K562 (cell line): Measurements from ENCODE around the gene SORT1. TPM values are rescaled to one million over a fixed set of nuclear protein-coding genes. Genes with fewer than 3 reads are reported as not detected.

ENCODE experiments used
- ARID1B ChIP-seq: fragments of 450-650 bp; IDR thresholded peaks from 2 replicates; pipeline ENCODE4 v1.6.1; 2016; ENCODE audit warnings: antibody characterized with exemption, mild to moderate bottlenecking, inconsistent platforms
- BHLHE40 ChIP-seq: IDR thresholded peaks from 2 replicates; pipeline ENCODE4 v1.6.1; 2011; ENCODE audit warnings: low read length, improper control_type of control experiment
- CREB3L1 ChIP-seq: fragments of 450-650 bp; IDR thresholded peaks from 2 replicates; pipeline ENCODE4 v1.6.1; 2014; ENCODE audit warnings: low read depth, mild to moderate bottlenecking, moderate library complexity, borderline replicate concordance
- CTCFL ChIP-seq: IDR thresholded peaks from 2 replicates; pipeline ENCODE4 v1.6.1; 2011; ENCODE audit warnings: borderline replicate concordance, low read depth, mild to moderate bottlenecking, moderate library complexity, low read length; ENCODE audit not compliant: insufficient read depth, poor library complexity, severe bottlenecking
- DACH1 ChIP-seq: fragments of 450-650 bp; IDR thresholded peaks from 2 replicates; pipeline ENCODE4 v1.6.1; 2018; ENCODE audit not compliant: partially characterized antibody
- FOXM1 ChIP-seq, 2 experiments: fragments of 450-650 bp in 1 of 2; sonication (generic) in 1 of 2; formaldehyde crosslinking in 1 of 2; IDR thresholded peaks; 2 replicates each; pipeline versions ENCODE4 v1.6.1 to v1.9.0; 2017 to 2022; ENCODE audit warnings: low read depth in 2 of 2, mild to moderate bottlenecking in 2 of 2, missing genetic modification reagents in 1 of 2, moderate library complexity in 1 of 2
- GTF2E2 ChIP-seq: fragments of 200-800 bp; sonication (Bioruptor generic); IDR thresholded peaks from 2 replicates; pipeline ENCODE4 v1.6.1; 2016; ENCODE audit warnings: missing genetic modification characterization, missing compliant biosample characterization
- HLTF ChIP-seq: fragments of 450-650 bp; IDR thresholded peaks from 2 replicates; pipeline ENCODE4 v1.6.1; 2016
- HNRNPL ChIP-seq: fragments of 200-400 bp; formaldehyde crosslinking; IDR thresholded peaks from 2 replicates; pipeline ENCODE4 v1.6.1; 2017; ENCODE audit warnings: low read depth, mild to moderate bottlenecking, low read length
- KLF1 ChIP-seq: fragments of 450-650 bp; IDR thresholded peaks from 2 replicates; pipeline ENCODE4 v1.6.1; 2016; ENCODE audit warnings: missing genetic modification characterization, missing compliant biosample characterization
- NELFE ChIP-seq: IDR thresholded peaks from 2 replicates; pipeline ENCODE4 v1.6.1; 2011; ENCODE audit warnings: mild to moderate bottlenecking; ENCODE audit not compliant: insufficient read depth, insufficient read length
- NFRKB ChIP-seq: fragments of 450-650 bp; IDR thresholded peaks from 2 replicates; pipeline ENCODE4 v1.6.1; 2016; ENCODE audit warnings: low read depth
- NR1H2 ChIP-seq: sonication (generic); formaldehyde crosslinking; IDR thresholded peaks from 2 replicates; pipeline ENCODE4 v1.4.0; 2020; ENCODE audit warnings: mild to moderate bottlenecking, missing genetic modification reagents
- NR2C1 ChIP-seq, 2 experiments: fragments of 450-650 bp; IDR thresholded peaks; 2 replicates each; pipeline ENCODE4 v1.6.1; 2017; ENCODE audit warnings: mild to moderate bottlenecking in 2 of 2, antibody characterized with exemption in 1 of 2, inconsistent platforms in 1 of 2, missing compliant biosample characterization in 1 of 2, missing genetic modification characterization in 1 of 2
- OTX1 ChIP-seq: fragments of 450-650 bp; formaldehyde crosslinking; IDR thresholded peaks from 2 replicates; pipeline ENCODE4 v1.4.0; 2022; ENCODE audit warnings: mild to moderate bottlenecking
- PHF8 ChIP-seq: fragments of 200-600 bp; sonication (generic); IDR thresholded peaks from 2 replicates; pipeline ENCODE4 v1.6.1; 2012; ENCODE audit warnings: mixed run types, mild to moderate bottlenecking, inconsistent platforms, low read length, moderate library complexity, borderline replicate concordance
- SMARCB1 ChIP-seq: IDR thresholded peaks from 2 replicates; pipeline ENCODE4 v1.6.1; 2011; ENCODE audit warnings: improper control_type of control experiment, low read depth; ENCODE audit not compliant: insufficient read length
- SRSF1 ChIP-seq: fragments of 200-400 bp; formaldehyde crosslinking; IDR thresholded peaks from 2 replicates; pipeline ENCODE4 v1.6.1; 2017; ENCODE audit warnings: mild to moderate bottlenecking, low read depth, low read length, moderate library complexity
- TAF1 ChIP-seq: IDR thresholded peaks from 2 replicates; pipeline ENCODE4 v1.6.1; 2011; ENCODE audit warnings: mild to moderate bottlenecking, low read length, moderate library complexity; ENCODE audit not compliant: insufficient read depth, control insufficient read depth, severe bottlenecking; ENCODE audit errors: extremely low read depth
- ZNF644 ChIP-seq: fragments of 200-800 bp; sonication (Bioruptor generic); IDR thresholded peaks from 2 replicates; pipeline ENCODE4 v1.6.1; 2016; ENCODE audit warnings: low read depth, missing genetic modification characterization, missing compliant biosample characterization
- ZNF76 ChIP-seq: fragments of 250-450 bp; sonication (Bioruptor Pico); IDR thresholded peaks from 2 replicates; pipeline ENCODE4 v1.4.0; 2020; ENCODE audit warnings: mild to moderate bottlenecking, moderate library complexity, borderline replicate concordance
- ZNF785 ChIP-seq: fragments of 250-450 bp; sonication (Bioruptor Pico); IDR thresholded peaks from 2 replicates; pipeline ENCODE4 v1.4.0; 2020; ENCODE audit warnings: mild to moderate bottlenecking
- polyA plus RNA-seq, 8 experiments: library from polyadenylated mRNA; depleted of rRNA in 4 of 8; stranded (reverse) in 5 of 8; unstranded in 3 of 8; fragments of >200 nt; fragmentation: Nextera tagmentation in 2 of 8; fragmentation: Illumina TruSeq in 1 of 8; extraction: Ambion mirVana in 2 of 8; extraction: Trizol in 1 of 8; gene quantifications; 2 replicates each; pipeline versions ENCODE4 v1.2.1 to v1.2.3, GENCODE V29; 2011 to 2014; ENCODE audit warnings: inconsistent platforms in 1 of 8, missing spikeins in 1 of 8
- total RNA-seq, 7 experiments: library from RNA; depleted of rRNA in 6 of 7; stranded (reverse); fragments of >200 nt in 6 of 7; fragmentation: Illumina TruSeq in 2 of 7; extraction: Trizol in 2 of 7; gene quantifications; 2 replicates each; pipeline versions ENCODE4 v1.2.1 to v1.2.3, GENCODE V29; 2011 to 2021; ENCODE audit warnings: low replicate concordance in 1 of 7
- TF ChIP-seq, protein P1 (sequence below): fragments of 450-650 bp; formaldehyde crosslinking; conservative IDR thresholded peaks from 2 replicates; pipeline ENCODE4 v1.4.0; 2022; ENCODE audit warnings: mild to moderate bottlenecking, missing genetic modification characterization

The SORT1 gene
- total and polyA plus RNA-seq, 9 of the 15 experiments (the other 6 are each of a cell fraction or from before 2014, with no cell fraction given): 27.4 to 112 (median 65.0) TPM

DNA sequence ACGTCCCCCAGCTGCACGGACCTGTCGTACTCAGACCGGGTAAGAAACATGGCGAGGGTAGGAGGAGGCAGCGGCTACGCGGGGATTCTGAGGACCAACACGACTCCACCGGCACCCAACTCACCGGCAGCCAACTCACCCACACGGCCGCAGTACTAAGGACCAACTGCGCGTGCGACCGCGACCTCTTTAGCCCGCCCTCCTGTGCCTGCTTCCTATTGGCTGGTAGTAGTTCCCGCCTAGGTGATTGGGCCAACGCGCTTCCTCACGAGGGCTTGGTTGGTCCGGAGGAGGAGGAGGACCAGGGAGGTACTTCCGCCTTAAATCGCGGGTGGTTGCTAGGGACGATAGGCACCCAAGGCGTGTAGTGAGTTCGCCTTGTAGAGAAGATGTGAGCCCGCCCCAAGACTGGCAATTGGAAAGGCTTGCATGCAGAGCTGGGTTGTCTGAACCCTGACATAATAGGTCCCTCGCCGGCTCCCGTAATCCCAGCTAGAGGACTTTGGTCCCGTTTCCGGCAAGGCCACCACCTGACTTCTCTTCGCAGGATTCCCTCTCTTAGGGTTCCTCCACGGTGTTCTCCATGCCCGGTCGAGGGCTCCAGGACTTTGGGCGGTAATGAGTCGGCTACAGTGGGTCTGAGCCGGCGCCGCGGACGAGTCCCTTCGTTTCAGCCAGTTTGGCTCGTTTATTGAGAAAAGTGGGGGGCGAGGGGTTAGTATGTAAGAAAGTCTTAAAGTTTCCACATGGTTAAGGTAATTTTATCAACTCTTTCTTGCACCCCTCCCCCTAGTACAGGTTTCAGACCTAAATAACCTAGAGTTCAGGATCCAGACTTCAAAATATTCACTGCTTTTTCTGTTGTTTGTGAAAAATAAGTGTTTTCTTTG lies 28.8 kb upstream of the SORT1 start, which contains the start of gene PSMA5 (continued):
- TF ChIP-seq CTCFL (no peak), CREB3L1 (peak; percentile 86; the same call in 1 of the 2 replicates), NR1H2 (CRISPR knock-in tag) (no peak), SMARCB1 (no peak), KLF1 (tag) (no peak), HNRNPL (0 out of 2 replicates have a peak, but pooled peaks have one; percentile 4), DACH1 (no peak), NELFE (peak; percentile 33), ARID1B (0 out of 2 replicates have a peak, but pooled peaks have one; percentile 26), SRSF1 (no peak), BHLHE40 (peak; percentile 84), ZNF76 (CRISPR knock-in tag) (no peak), PHF8 (peak; percentile 91; the same call in 1 of the 2 replicates), ZNF785 (CRISPR knock-in tag) (no peak), TAF1 (peak; percentile 94), OTX1 (CRISPR knock-in tag) (peak; percentile 67; the same call in 1 of the 2 replicates), FOXM1 (IDR thresholded peaks at IDR 0.05; ENCODE audit: low read depth) (no peak), FOXM1 (CRISPR knock-in tag; IDR thresholded peaks at IDR 0.05; ENCODE audit: low read depth) (0 out of 2 replicates have a peak, but pooled peaks have one; percentile 90), HLTF (no peak), NFRKB (peak; percentile 18), GTF2E2 (tag) (no peak; the same call in 1 of the 2 replicates), ZNF644 (tag) (no peak), NR2C1 (IDR thresholded peaks at IDR 0.05) (peak; percentile 96), NR2C1 (tag; IDR thresholded peaks at IDR 0.05) (peak; percentile 96)
- TF ChIP-seq, protein P1, sequence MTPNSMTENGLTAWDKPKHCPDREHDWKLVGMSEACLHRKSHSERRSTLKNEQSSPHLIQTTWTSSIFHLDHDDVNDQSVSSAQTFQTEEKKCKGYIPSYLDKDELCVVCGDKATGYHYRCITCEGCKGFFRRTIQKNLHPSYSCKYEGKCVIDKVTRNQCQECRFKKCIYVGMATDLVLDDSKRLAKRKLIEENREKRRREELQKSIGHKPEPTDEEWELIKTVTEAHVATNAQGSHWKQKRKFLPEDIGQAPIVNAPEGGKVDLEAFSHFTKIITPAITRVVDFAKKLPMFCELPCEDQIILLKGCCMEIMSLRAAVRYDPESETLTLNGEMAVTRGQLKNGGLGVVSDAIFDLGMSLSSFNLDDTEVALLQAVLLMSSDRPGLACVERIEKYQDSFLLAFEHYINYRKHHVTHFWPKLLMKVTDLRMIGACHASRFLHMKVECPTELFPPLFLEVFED: no peak; the same call in 1 of the 2 replicates
